Esophagus squamous epithelium (tissue), 5 donors: Measurements from ENCODE around the gene ZNF106. TPM values are rescaled to one million over a fixed set of nuclear protein-coding genes. Genes with fewer than 3 reads are reported as not detected.

Experiments used
- DNase-seq: peaks from one replicate; lab custom pipeline; 2025; lab: John Stamatoyannopoulos, UW
- H3K27ac ChIP-seq, 4 donors: fragments of 200-600 bp; sonication (generic); one replicate each; pipeline ENCODE4 v1.5.1; 2016 to 2019; ENCODE audit warnings: mild to moderate bottlenecking in 1 of 4
- H3K27me3 ChIP-seq, 4 donors: fragments of 200-600 bp; sonication (generic); 1 replicate in 3 of 4; 2 replicates in 1 of 4; pipeline versions ENCODE4 v1.5.1 to v1.6.0; 2017 to 2021; ENCODE audit warnings: antibody characterized with exemption in 1 of 4
- H3K36me3 ChIP-seq, 3 donors: fragments of 200-600 bp; sonication (generic); one replicate each; pipeline ENCODE4 v1.5.1; 2016 to 2019
- H3K4me1 ChIP-seq, 3 donors: fragments of 200-600 bp; sonication (generic); one replicate each; pipeline ENCODE4 v1.5.1; 2017 to 2019
- H3K4me3 ChIP-seq, 4 donors: fragments of 200-600 bp; sonication (generic); 1 replicate in 3 of 4; 2 replicates in 1 of 4; pipeline ENCODE4 v1.5.1; 2016 to 2019; ENCODE audit warnings: mild to moderate bottlenecking in 2 of 4, moderate library complexity in 1 of 4
- H3K9me3 ChIP-seq, 3 donors: fragments of 200-600 bp; sonication (generic); one replicate each; pipeline ENCODE4 v1.5.1; 2016 to 2019
- CTCF ChIP-seq, 6 experiments: fragments of 450-650 bp in 4 of 6; fragments of 200-600 bp in 2 of 6; sonication (generic) in 2 of 6; IDR thresholded peaks; one replicate each; pipeline ENCODE4 v1.5.1; 2016 to 2019; ENCODE audit warnings: antibody characterized with exemption in 6 of 6, mild to moderate bottlenecking in 4 of 6, moderate library complexity in 4 of 6
- POLR2A ChIP-seq, 4 donors: fragments of 450-650 bp; IDR thresholded peaks; one replicate each; pipeline ENCODE4 v1.6.1; 2017; ENCODE audit warnings: antibody characterized with exemption in 4 of 4, mild to moderate bottlenecking in 4 of 4, moderate library complexity in 3 of 4
- WGBS, 2 donors: methylation state at CpG; one replicate each; pipeline ENCODE4 v1.1.5; 2018; 5-methylcytosine and 5-hydroxymethylcytosine counted together
- intact Hi-C: fragments of 100-400 bp; cut with DNase I; formaldehyde crosslinking; loops from one replicate; pipeline ENCODE4 v1.15.0; 2022
- total RNA-seq, 4 donors: library from RNA; depleted of rRNA; stranded (reverse); fragments of >200 nt; gene quantifications; one replicate each; pipeline ENCODE4 v1.1.0, GENCODE V29; 2016
- donor health status: DM: yes; HTN: yes; CAD: no.

The ZNF106 gene
- 10 to 100 TPM; 16.0 to 65.0 (median 33.8) TPM for total RNA-seq

DNA sequence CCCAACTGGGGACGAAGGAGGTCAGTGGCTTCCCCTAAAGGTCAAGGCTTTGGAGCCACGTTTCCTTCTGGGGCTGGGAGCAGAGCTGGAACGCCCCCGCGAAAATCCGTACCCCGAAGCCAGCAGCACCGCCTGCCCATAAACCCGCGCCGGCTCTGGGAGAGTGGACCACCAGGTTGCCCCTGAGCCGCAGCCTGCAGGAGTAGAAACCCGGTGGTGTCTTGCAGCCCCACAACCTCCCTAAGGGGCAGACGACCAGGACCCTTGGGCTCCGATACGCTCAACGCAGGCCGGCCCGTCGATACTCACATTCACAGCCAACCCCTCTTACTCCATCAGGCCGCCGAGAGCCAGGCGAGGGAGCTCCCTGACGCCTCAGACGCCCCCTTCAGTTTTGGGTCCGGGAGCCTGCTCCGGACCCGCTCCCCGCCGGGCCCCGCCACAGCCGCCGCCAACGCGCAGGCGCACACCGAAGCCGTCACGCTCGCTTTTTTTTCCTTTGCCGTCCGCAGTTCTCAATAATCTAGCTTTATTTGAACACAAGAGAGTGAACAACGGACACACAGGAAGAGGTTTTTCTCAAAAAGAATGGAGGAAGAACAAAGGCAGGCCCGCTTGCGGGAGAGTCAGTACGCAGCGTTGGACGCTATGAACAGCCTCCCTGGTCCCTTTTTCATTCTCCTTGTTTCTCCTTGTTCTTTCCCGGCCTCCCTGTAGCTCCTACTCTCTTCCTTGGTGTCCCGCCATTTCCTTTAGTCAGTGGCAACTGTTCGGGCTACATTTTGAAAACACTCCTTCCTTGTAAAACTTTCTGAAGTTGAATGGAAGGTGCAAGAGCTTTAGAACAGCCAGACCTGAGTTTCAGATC lies at the start of gene ZNF106:
ZNF106 (minus strand) TSS at position 471 of the 868 bp plus-strand sequence. CDS start 18,852 bp downstream, outside the sequence.
- WGBS, 2 donors: 1% methylated on average over 29 to 31 of the region's 51 CpGs
- peak; percentile 26 for DNase-seq
- Histone ChIP-seq H3K27ac (peak within 1 kb of the TSS; percentile 93 to 95 (median 95)), H3K4me1 (peaks cover 14 to 50% (median 33%) of the 10 kb centered on the region in 3 donors), H3K27me3 (no peaks in the 10 kb centered on the region), H3K36me3 (peaks cover 0 to 4% (median 0%) of the 10 kb centered on the region in 3 donors), H3K9me3 (no peaks in the 10 kb centered on the region), H3K4me3 (peak within 1 kb of the TSS; percentile 84 to 97 (median 88))
- TF ChIP-seq CTCF (IDR thresholded peaks at IDR 0.05) (peak in 1 of 6 experiments; percentile 26), POLR2A (IDR thresholded peaks at IDR 0.05) (peak in 3 of 4 donors; percentile 68 to 87 (median 85))
- intact Hi-C loops: no loop called here

DNA sequence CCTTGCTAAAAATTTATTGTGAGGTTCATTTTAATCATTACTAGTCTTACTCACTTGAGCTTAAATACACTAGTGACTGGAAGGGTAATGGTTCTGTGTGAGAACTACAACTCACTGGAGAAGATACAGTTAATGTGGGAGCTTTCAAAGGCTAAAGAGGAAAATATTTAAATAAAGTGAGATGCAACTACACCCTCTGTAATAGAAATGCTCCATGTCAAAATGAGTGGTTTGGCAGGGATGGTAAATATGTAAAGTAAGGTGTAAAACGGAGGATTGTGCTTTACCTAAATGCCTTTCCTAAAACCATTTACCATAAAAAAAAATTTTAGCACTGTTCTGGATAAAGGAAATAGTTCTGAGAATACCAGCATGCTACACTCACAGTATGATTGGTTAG lies 42.3 kb upstream of the ZNF106 start:
- no peak overlapping the region for H3K27ac ChIP-seq
- 74 to 89% methylated on average over 1 of the region's 1 CpG for WGBS, 2 donors
- no peaks in the 10 kb centered on the region for H3K27me3 ChIP-seq
- TF ChIP-seq POLR2A (IDR thresholded peaks at IDR 0.05): no peak
- TF ChIP-seq CTCF (IDR thresholded peaks at IDR 0.05): no peak
- H3K4me1 ChIP-seq: no peaks in the 10 kb centered on the region
- peaks cover 0 to 92% (median 5%) of the 10 kb centered on the region in 3 donors for H3K36me3 ChIP-seq
- H3K4me3 ChIP-seq: no peak overlapping the region
- intact Hi-C loops: no loop called here
- DNase-seq: no peak
- no peaks in the 10 kb centered on the region for H3K9me3 ChIP-seq

- Histone ChIP-seq H3K4me3 (no peak overlapping the region), H3K27me3 (no peaks in the 10 kb centered on the region), H3K36me3 (peaks cover 0 to 94% (median 9%) of the 10 kb centered on the region in 3 donors), H3K9me3 (no peaks in the 10 kb centered on the region), H3K4me1 (no peaks in the 10 kb centered on the region), H3K27ac (no peak overlapping the region)
- intact Hi-C loops: no loop called here
- TF ChIP-seq POLR2A (IDR thresholded peaks at IDR 0.05): no peak
- TF ChIP-seq CTCF (IDR thresholded peaks at IDR 0.05): no peak
- DNase-seq: no peak
- 66 to 90% methylated on average over 3 of the region's 3 CpGs for whole genome bisulfite sequencing, 2 donors
These were observed 38.0 kb upstream of the ZNF106 start for GRCh38 chr15:42528970-42529369.

DNA sequence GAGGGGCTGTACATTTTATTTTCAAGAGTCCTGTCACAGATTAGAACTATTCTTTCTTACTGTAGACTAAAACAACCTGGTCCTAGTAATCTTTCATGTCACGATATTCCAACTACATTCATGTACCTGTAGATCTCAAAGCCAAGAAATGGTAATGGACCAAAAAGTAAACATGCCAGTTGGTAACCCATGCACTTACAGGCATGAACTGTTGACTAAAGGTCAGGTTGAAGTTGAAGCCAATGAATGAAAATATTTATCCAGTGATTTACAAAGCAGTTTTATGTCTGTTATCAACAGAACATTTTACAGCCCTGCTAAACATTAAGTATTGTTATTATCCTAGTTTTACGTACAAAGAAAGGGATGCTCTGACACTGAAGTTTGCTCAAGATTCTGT lies 32.4 kb upstream of the ZNF106 start:
- Histone ChIP-seq H3K9me3 (no peaks in the 10 kb centered on the region), H3K4me1 (no peaks in the 10 kb centered on the region), H3K27ac (no peak overlapping the region), H3K27me3 (no peaks in the 10 kb centered on the region), H3K36me3 (peaks cover 0 to 94% (median 9%) of the 10 kb centered on the region in 3 donors), H3K4me3 (no peak overlapping the region)
- 65 to 89% methylated on average over 2 of the region's 2 CpGs for WGBS, 2 donors
- intact Hi-C loops: no loop called here
- TF ChIP-seq POLR2A (IDR thresholded peaks at IDR 0.05) (no peak), CTCF (IDR thresholded peaks at IDR 0.05) (no peak)
- no peak for DNase-seq

GRCh38 chr15:42511007-42511391 lies 20.1 kb upstream of the ZNF106 start:
- no peak for TF ChIP-seq CTCF (IDR thresholded peaks at IDR 0.05)
- TF ChIP-seq POLR2A (IDR thresholded peaks at IDR 0.05): no peak
- no peaks in the 10 kb centered on the region for H3K4me1 ChIP-seq
- H3K27me3 ChIP-seq: no peaks in the 10 kb centered on the region
- H3K9me3 ChIP-seq: no peaks in the 10 kb centered on the region
- DNase-seq: no peak
- H3K4me3 ChIP-seq: peak overlapping the region in 1 of 4 donors; percentile 22
- 53 to 66% methylated on average over 4 of the region's 4 CpGs for WGBS, 2 donors
- peak overlapping the region in 2 of 4 donors; percentile 1 to 19 for H3K27ac ChIP-seq
- intact Hi-C loops: no loop called here
- peaks cover 0 to 42% (median 0%) of the 10 kb centered on the region in 3 donors for H3K36me3 ChIP-seq
